Rectal smooth muscle tissue (tissue), 1 donor: ENCODE measurements around the gene TYK2.
"Not testable (repeated sequence)": the region's sequence is repeated elsewhere in the genome, so short reads cannot be mapped to it uniquely, and the experiment has no call there.

Experiments used
- H3K27ac ChIP-seq: one replicate; pipeline ENCODE4 v1.7.0; 2013; ENCODE audit warnings: low read depth, low read length, inconsistent platforms
- H3K27me3 ChIP-seq: one replicate; pipeline ENCODE4 v1.7.0; 2013; ENCODE audit warnings: low read length; ENCODE audit not compliant: control insufficient read depth, insufficient read depth
- H3K36me3 ChIP-seq: one replicate; pipeline ENCODE4 v1.7.0; 2013; ENCODE audit warnings: low read length; ENCODE audit not compliant: control insufficient read depth, insufficient read depth
- H3K4me1 ChIP-seq: one replicate; pipeline ENCODE4 v1.7.0; 2013; ENCODE audit warnings: low read length; ENCODE audit not compliant: control insufficient read depth, insufficient read depth
- H3K4me3 ChIP-seq: one replicate; pipeline ENCODE4 v1.7.0; 2013; ENCODE audit warnings: low read length
- H3K9ac ChIP-seq: one replicate; pipeline ENCODE4 v1.7.0; 2013; ENCODE audit warnings: low read length

Gene TYK2

GRCh38 chr19:10418235-10418484 is 37.8 kb upstream of the TYK2 start:
- Histone ChIP-seq H3K27ac (no peak overlapping the region), H3K4me1 (no peaks in the 10 kb centered on the region), H3K27me3 (peaks cover 41% of the 10 kb centered on the region), H3K4me3 (no peak overlapping the region), H3K36me3 (no peaks in the 10 kb centered on the region), H3K9ac (no peak overlapping the region)

GRCh38 chr19:10417541-10418234 is 37.3 kb upstream of the TYK2 start:
- H3K4me1 ChIP-seq, result no peaks in the 10 kb centered on the region
- H3K27ac ChIP-seq, result no peak overlapping the region
- no peak overlapping the region for H3K4me3 ChIP-seq
- H3K27me3 ChIP-seq, result peaks cover 39% of the 10 kb centered on the region
- H3K9ac ChIP-seq, result no peak overlapping the region
- H3K36me3 ChIP-seq, result no peaks in the 10 kb centered on the region

DNA sequence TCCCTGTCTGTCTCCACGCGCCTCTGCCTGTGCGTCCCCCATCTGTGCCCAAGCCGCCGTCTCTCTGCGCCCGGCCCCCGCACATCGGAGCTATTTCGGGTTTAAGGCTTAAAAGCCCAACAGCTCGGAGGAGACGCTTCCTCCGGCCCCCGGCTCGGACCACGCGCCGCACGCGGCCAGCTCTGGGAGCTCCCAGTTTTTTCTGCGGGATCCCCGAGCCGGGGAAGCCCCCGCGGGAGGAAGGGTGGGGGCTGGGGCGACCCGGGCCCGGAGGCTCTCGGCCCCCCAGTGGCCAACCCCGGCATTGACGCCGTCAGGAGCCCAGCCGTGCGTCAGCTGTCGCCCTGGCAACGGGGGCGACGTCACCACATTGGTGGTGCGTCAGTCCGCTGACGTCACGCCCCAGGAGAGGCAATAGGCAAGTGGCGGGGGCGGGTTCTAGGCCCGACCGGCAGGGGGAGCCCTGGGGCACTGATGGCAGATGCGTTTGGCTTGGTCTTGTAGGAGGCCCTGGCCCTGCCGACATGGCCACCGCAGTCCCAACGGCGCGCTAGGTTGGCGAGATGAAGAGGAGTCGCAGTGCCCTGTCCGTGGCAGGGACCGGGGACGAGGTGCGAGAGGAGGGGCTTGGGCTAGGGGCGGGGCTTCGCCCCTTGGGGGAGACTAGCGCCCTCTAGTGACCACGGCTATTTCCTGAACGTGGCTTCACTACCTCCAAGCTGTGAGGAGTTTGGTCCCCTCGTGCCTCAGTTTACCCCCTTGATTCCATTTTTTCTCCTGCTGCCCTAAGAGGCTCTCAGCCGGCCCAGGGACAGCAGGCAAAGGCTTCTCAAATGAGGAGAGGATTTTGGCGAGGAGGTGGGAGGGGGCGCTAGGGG is 36.2 kb upstream of the TYK2 start:
- Histone ChIP-seq H3K27me3 (peaks cover 29% of the 10 kb centered on the region), H3K4me1 (no peaks in the 10 kb centered on the region), H3K27ac (no peak overlapping the region), H3K9ac (peak overlapping the region; percentile 22), H3K4me3 (peak overlapping the region; percentile 56), H3K36me3 (no peaks in the 10 kb centered on the region)

DNA sequence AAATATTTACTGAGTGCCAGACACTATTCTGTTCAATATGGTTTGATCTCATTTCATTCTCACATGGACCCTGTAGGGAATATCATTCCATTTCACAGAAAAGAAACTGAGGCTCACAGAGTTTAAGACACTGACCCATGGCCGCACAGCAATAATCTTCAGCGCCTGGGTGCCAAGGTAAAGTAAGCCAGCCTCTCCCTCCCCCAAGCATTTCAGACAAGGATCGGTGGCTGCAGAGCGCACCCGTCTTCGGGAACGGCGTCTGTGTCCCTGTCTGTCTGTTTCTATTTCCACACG is 35.7 kb upstream of the TYK2 start:
- peak overlapping the region; percentile 22 for H3K9ac ChIP-seq
- peaks cover 28% of the 10 kb centered on the region for H3K27me3 ChIP-seq
- H3K4me3 ChIP-seq, result peak overlapping the region; percentile 56
- H3K36me3 ChIP-seq, result no peaks in the 10 kb centered on the region
- no peak overlapping the region for H3K27ac ChIP-seq
- H3K4me1 ChIP-seq, result no peaks in the 10 kb centered on the region

GRCh38 chr19:10412257-10412977 is 32.0 kb upstream of the TYK2 start:
- Histone ChIP-seq H3K4me1 (no peaks in the 10 kb centered on the region), H3K27me3 (peaks cover 10% of the 10 kb centered on the region), H3K27ac (no peak overlapping the region), H3K36me3 (no peaks in the 10 kb centered on the region), H3K4me3 (no peak overlapping the region), H3K9ac (no peak overlapping the region)

DNA sequence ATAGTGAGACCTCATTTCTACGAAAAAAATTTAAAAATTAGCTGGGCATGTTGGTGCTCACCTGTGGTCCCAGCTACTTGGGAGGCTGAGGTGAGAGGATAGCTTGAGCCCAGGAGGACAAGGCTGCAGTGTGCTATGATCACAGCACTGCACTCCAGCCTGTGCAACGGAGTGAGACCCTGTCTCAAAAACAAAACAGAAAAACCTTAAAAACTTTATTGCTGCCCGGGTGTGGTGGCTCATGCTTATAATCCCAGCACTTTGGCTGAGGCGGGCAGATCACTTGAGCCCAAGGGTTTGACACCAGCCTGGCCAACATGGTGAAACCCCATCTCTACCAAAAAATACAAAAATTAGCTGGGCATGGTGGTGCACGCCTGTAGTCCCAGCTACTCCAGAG is 30.9 kb upstream of the TYK2 start:
- not testable (repeated sequence) for H3K27ac ChIP-seq, H3K36me3 ChIP-seq, H3K4me3 ChIP-seq, H3K4me1 ChIP-seq, H3K27me3 ChIP-seq, H3K9ac ChIP-seq

GRCh38 chr19:10408511-10409283 is 28.3 kb upstream of the TYK2 start:
- Histone ChIP-seq H3K4me3 (no peak overlapping the region), H3K4me1 (peaks cover 4% of the 10 kb centered on the region), H3K9ac (no peak overlapping the region), H3K27me3 (peaks cover 4% of the 10 kb centered on the region), H3K36me3 (no peaks in the 10 kb centered on the region), H3K27ac (no peak overlapping the region)

DNA sequence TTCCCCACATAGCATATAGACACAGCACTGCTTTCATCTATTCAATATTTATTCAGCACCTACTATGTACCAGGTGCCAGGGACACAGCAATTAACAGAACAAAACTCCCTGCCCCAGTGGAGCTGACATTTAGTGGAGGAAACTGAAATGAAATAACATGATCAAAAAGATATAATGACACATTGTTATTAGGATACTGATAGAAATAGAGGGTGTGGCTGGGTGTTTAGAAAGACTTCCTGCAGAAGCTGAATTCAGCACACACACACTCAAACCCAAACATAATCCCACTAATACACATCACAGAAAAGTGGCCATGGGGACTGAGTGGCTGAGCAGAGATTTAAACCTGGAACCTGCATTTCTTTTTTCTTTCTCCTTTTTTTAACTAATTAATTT is 26.7 kb upstream of the TYK2 start:
- peaks cover 8% of the 10 kb centered on the region for H3K4me1 ChIP-seq
- no peak overlapping the region for H3K9ac ChIP-seq
- no peak overlapping the region for H3K4me3 ChIP-seq
- H3K27me3 ChIP-seq, result peaks cover 4% of the 10 kb centered on the region
- no peak overlapping the region for H3K27ac ChIP-seq
- H3K36me3 ChIP-seq, result no peaks in the 10 kb centered on the region

- Histone ChIP-seq H3K27me3 (peaks cover 4% of the 10 kb centered on the region), H3K27ac (no peak overlapping the region), H3K36me3 (no peaks in the 10 kb centered on the region), H3K4me3 (no peak overlapping the region), H3K4me1 (peaks cover 9% of the 10 kb centered on the region), H3K9ac (no peak overlapping the region)
Measured at GRCh38 chr19:10406191-10406590, 25.8 kb upstream of the TYK2 start.

DNA sequence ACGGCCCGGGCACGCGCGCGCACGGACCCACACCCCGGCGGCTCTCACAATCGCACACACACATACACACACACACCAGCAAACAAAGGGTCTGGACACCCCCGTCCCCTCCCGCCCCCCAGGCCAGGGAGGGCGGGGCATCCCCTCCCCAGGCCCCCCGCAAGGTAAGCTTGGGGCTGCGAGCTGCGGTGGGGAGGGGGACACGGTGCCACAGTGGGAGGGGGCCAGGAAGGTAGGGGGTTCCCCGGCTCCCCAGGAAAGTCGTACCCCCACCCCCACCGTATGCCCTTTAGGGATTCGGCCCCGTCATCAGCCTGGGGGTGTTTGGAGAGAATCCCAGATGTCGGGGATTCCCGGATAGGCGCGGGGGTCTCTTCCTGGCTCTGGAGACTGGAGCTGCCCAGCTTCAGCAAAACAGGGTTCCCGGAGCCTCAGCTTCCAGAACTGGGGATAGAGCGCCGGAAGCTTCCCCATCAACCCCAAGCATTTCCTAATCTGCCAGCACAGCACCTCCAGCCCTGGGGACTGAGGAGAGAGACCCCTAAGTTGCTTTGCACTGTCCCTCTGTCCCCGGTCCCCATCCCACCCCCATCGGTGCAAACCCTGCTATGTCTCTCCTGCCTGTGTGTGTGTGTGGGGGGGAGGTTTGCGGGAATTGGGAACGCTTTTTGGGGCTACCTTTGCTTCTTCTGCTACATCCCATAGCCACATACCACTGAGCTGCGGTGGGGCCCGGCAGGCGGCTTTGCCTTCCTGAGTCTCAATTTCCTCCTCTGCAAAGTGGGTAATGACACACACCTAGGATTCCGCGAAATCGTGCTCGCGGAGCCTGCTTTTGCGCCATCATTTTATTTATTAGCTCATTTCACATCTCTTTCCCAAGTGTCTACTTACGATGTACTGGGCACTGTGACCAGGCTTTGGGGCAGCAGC is 24.8 kb upstream of the TYK2 start:
- no peaks in the 10 kb centered on the region for H3K36me3 ChIP-seq
- H3K27me3 ChIP-seq, result peaks cover 4% of the 10 kb centered on the region
- H3K4me1 ChIP-seq, result peaks cover 9% of the 10 kb centered on the region
- H3K9ac ChIP-seq, result no peak overlapping the region
- peak overlapping the region; percentile 92 for H3K4me3 ChIP-seq
- no peak overlapping the region for H3K27ac ChIP-seq

DNA sequence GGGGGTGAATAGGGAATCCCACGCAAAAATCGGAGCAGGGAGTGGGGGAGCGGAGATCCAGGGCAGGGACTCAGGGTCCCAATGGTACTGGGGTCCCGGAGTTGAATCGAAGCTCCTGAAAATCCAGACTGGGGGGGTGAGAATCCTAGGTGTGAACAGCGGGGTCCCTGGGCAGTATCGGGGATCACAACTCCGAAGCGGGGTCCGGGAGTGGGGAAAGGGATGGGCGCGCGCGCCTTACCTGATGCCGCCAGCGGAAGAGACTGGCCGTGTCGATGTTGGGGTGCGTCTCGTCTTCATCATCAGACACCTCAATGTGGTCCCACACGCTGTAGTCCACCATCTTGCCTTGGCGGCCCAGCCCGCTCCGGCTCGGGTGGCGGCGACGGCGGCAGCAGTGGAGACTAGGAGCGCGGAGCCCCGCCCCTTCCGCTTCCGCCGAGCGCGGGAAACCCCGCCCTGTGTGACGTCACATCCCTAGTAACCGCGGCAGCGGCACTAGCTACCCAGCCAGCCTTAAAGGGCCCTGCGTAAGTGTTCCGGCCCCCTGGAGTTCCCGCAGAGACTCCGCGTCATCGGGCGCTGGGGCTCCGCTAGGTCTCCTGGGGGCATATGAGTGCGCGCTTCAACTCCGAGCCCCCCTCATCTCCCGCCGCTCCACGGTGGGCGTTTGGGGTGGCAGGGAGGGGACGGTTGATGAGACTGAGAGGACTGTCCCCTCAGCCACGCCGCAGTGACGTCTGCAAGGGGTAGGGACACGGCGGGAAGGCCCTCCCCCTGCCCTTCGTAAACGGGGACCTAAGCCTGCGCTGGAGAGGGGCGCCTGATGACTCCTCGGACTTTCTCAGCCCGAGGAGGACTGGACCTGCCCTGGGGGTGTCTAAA is 23.0 kb upstream of the TYK2 start, which contains the start of gene CDC37:
TSS of gene CDC37 (minus strand) at position 406 of the 885 bp plus-strand sequence. CDS start at position 343, 63 bp downstream.
- Histone ChIP-seq H3K27ac (peak within 1 kb of the TSS; percentile 76), H3K36me3 (no peaks in the 10 kb centered on the region), H3K4me1 (peaks cover 9% of the 10 kb centered on the region), H3K27me3 (peaks cover 3% of the 10 kb centered on the region), H3K4me3 (peak within 1 kb of the TSS; percentile 93), H3K9ac (peak within 1 kb of the TSS; percentile 85)
